Measurements from ENCODE around the gene TMEM86B.

DNA sequence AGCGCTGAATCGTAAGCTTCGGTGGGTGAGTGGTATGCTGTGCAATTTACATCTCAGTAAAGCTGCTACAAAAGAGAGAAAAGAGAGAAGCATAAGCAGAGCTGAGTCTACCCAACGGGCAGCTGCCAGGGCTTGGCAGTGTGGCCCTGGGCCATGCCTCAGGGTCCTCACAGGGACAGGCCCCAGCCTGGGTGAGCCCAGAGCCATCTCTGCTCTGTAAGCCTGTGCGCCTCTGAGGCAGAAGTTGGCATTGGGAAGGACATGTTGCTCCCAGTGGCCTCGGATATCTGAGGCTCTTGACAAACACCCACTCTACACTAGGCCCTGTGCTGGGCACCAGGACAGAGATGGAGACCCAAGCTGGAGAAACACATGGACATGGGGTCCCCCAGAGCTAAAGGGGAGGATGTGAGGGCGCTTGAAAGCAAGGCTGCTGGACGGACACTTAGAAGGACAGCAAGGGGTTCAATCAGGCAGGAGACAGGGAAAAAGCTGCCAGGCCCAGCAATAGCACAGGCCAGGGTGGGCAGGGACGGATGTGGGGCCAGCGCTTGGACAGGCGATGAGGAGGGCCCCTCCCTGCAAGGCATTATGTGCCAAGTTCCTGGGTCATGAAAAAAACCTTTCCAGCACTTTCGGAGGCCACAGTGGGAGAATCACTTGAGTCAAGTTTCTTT lies 15.6 kb upstream of the TMEM86B start:
- TF ChIP-seq POLR2A (IDR thresholded peaks at IDR 0.05) (no peak), CTCF (IDR thresholded peaks at IDR 0.05) (no peak)

Data from vagina (tissue), 2 donors.